Body of pancreas (tissue), 4 donors: ENCODE results near the gene VASH1. TPM values are rescaled to one million over a fixed set of nuclear protein-coding genes. Genes with fewer than 3 reads are reported as not detected.

Experiments
- ATAC-seq: fragments of 150-250 bp; one replicate; pipeline ENCODE4 v1.9.1; 2016
- DNase-seq, 4 donors: peaks; one replicate each; pipeline ENCODE4 v3.0.0-alpha.2; 2019
- H3K27ac ChIP-seq, 4 donors: fragments of 200-600 bp; sonication (generic); 1 replicate in 3 of 4; 2 replicates in 1 of 4; pipeline versions ENCODE4 v1.5.1 to v1.6.1; 2016 to 2019; ENCODE audit warnings: mild to moderate bottlenecking in 1 of 4, mixed read lengths in 1 of 4, moderate library complexity in 1 of 4
- H3K27me3 ChIP-seq, 2 donors: fragments of 200-600 bp; sonication (generic); one replicate each; pipeline ENCODE4 v1.6.0; 2016; ENCODE audit warnings: mild to moderate bottlenecking in 1 of 2
- H3K36me3 ChIP-seq, 2 donors: fragments of 200-600 bp; sonication (generic); replicated peaks in 1 of 2; 2 replicates each; pipeline ENCODE4 v1.5.1; 2016; ENCODE audit warnings: low read depth in 2 of 2; ENCODE audit not compliant: insufficient read depth in 1 of 2
- H3K4me1 ChIP-seq: fragments of 200-600 bp; sonication (generic); one replicate; pipeline ENCODE4 v1.6.0; 2016
- H3K4me3 ChIP-seq, 2 donors: fragments of 200-600 bp; sonication (generic); 1 replicate in 1 of 2; 2 replicates in 1 of 2; pipeline ENCODE4 v1.5.1; 2016 to 2019
- H3K9me3 ChIP-seq, 3 donors: fragments of 200-600 bp; sonication (generic); 1 replicate in 2 of 3; 2 replicates in 1 of 3; pipeline ENCODE4 v1.5.1; 2016
- POLR2A ChIP-seq, 3 donors: fragments of 450-650 bp; IDR thresholded peaks; one replicate each; pipeline ENCODE4 v1.6.1; 2016; ENCODE audit warnings: antibody characterized with exemption in 3 of 3, mild to moderate bottlenecking in 2 of 3
- WGBS, 2 donors: methylation state at CpG; one replicate each; pipeline ENCODE4 v1.1.5; 2017; 5-methylcytosine and 5-hydroxymethylcytosine counted together
- intact Hi-C: fragments of 100-400 bp; cut with DNase I; formaldehyde crosslinking; loops from one replicate; pipeline ENCODE4 v1.15.1; 2023
- total RNA-seq, 2 donors: library from RNA; depleted of rRNA; stranded (reverse); fragments of >200 nt; gene quantifications; one replicate each; pipeline ENCODE4 v1.1.0, GENCODE V29; 2016
- TF ChIP-seq, protein P1 (sequence below), 7 experiments: fragments of 450-650 bp in 4 of 7; fragments of 200-600 bp in 3 of 7; sonication (generic) in 3 of 7; IDR thresholded peaks; one replicate each; pipeline ENCODE4 v1.5.1; 2016 to 2019; ENCODE audit warnings: antibody characterized with exemption in 7 of 7

The VASH1 gene
- total RNA-seq = 1 to 10 TPM; 3.1 to 5.9 TPM

GRCh38 chr14:76761136-76761959 lies at the start of gene VASH1:
Gene VASH1, plus strand, starts transcription at chr14:76761468. Its CDS starts 1,354 bp downstream, at chr14:76762822.
- Histone ChIP-seq H3K27ac (peak within 1 kb of the TSS in 3 of 4 donors; percentile 4 to 62 (median 48)), H3K36me3 (no peaks in the 10 kb centered on the region), H3K4me3 (peak within 1 kb of the TSS; percentile 5 to 35), H3K27me3 (no peaks in the 10 kb centered on the region), H3K9me3 (no peaks in the 10 kb centered on the region), H3K4me1 (peaks cover 20% of the 10 kb centered on the region)
- intact Hi-C loops = no loop called here
- peak; percentile 66 for ATAC-seq
- peak in 1 of 3 donors; percentile 15 for TF ChIP-seq POLR2A (IDR thresholded peaks at IDR 0.05)
- TF ChIP-seq, protein P1, sequence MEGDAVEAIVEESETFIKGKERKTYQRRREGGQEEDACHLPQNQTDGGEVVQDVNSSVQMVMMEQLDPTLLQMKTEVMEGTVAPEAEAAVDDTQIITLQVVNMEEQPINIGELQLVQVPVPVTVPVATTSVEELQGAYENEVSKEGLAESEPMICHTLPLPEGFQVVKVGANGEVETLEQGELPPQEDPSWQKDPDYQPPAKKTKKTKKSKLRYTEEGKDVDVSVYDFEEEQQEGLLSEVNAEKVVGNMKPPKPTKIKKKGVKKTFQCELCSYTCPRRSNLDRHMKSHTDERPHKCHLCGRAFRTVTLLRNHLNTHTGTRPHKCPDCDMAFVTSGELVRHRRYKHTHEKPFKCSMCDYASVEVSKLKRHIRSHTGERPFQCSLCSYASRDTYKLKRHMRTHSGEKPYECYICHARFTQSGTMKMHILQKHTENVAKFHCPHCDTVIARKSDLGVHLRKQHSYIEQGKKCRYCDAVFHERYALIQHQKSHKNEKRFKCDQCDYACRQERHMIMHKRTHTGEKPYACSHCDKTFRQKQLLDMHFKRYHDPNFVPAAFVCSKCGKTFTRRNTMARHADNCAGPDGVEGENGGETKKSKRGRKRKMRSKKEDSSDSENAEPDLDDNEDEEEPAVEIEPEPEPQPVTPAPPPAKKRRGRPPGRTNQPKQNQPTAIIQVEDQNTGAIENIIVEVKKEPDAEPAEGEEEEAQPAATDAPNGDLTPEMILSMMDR (IDR thresholded peaks at IDR 0.05) = no peak
- peak in 3 of 4 donors; percentile 47 to 61 (median 57) for DNase-seq
- WGBS, 2 donors = 1 to 4% methylated on average over 4 to 94 of the region's 96 CpGs

GRCh38 chr14:76713121-76713520 lies 48.1 kb upstream of the VASH1 start:
- intact Hi-C loops = no loop called here
- DNase-seq = no peak

DNA sequence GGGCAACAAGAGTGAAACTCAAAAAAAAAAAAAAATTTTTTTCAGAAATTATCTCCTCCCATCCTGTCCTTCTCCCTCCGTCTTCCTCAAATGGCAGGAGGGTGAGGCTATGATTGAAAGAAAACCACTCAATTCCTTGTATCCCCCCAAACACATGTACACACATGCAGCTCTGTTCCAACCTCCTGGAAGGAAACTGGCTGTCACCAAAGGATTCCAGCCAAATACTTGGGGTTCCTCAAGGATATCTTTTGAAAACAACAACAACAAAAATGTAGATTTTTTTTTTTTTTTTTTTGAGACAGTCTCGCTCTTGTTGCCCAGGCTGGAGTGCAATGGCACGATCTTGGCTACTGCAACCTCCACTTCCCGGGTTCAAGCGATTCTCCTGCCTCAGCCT lies 46.8 kb upstream of the VASH1 start:
- no peak for DNase-seq
- intact Hi-C loops = no loop called here
- Histone ChIP-seq H3K27ac (no peak overlapping the region), H3K4me3 (no peak overlapping the region), H3K9me3 (no peaks in the 10 kb centered on the region), H3K36me3 (no peaks in the 10 kb centered on the region), H3K4me1 (no peaks in the 10 kb centered on the region), H3K27me3 (no peaks in the 10 kb centered on the region)
- WGBS, 2 donors = 81 to 91% methylated on average over 5 of the region's 5 CpGs
- ATAC-seq = no peak
- TF ChIP-seq, protein P1 (IDR thresholded peaks at IDR 0.05) = no peak
- TF ChIP-seq POLR2A (IDR thresholded peaks at IDR 0.05) = no peak

More at GRCh38 chr14:76713121-76713520, 48.1 kb upstream of the VASH1 start:
- Histone ChIP-seq H3K36me3 (no peaks in the 10 kb centered on the region), H3K9me3 (no peaks in the 10 kb centered on the region), H3K4me3 (no peak overlapping the region), H3K27me3 (no peaks in the 10 kb centered on the region), H3K4me1 (no peaks in the 10 kb centered on the region), H3K27ac (no peak overlapping the region)
- ATAC-seq = no peak
- WGBS, 2 donors = 66 to 89% methylated on average over 10 of the region's 10 CpGs
- no peak for TF ChIP-seq POLR2A (IDR thresholded peaks at IDR 0.05)
- TF ChIP-seq, protein P1 (IDR thresholded peaks at IDR 0.05) = no peak

- H3K4me1 ChIP-seq = no peaks in the 10 kb centered on the region
- DNase-seq (no peak), ATAC-seq (no peak)
- no peak for TF ChIP-seq POLR2A (IDR thresholded peaks at IDR 0.05)
- TF ChIP-seq, protein P1 (IDR thresholded peaks at IDR 0.05) = no peak
- H3K9me3 ChIP-seq = no peaks in the 10 kb centered on the region
- intact Hi-C loops = no loop called here
- no peaks in the 10 kb centered on the region for H3K36me3 ChIP-seq
- 44 to 62% methylated on average over 6 of the region's 6 CpGs for WGBS, 2 donors
- H3K27ac ChIP-seq = no peak overlapping the region
- no peaks in the 10 kb centered on the region for H3K27me3 ChIP-seq
- H3K4me3 ChIP-seq = no peak overlapping the region
These were observed 46.2 kb upstream of the VASH1 start for GRCh38 chr14:76715101-76715500.
